ENCODE results near the gene CROCC2. TPM values are rescaled to one million over a fixed set of nuclear protein-coding genes. Genes with fewer than 3 reads are reported as not detected.

CROCC2 gene
- total and polyA plus RNA-seq, 2 of the 13 experiments (the other 11 are each of a cell fraction or from before 2014, with no cell fraction given), result not detected

GRCh38 chr2:240873098-240873788 is 32.9 kb upstream of the CROCC2 start:
- Histone ChIP-seq H3K4me3 (replicated peaks in 1 of 3; ENCODE audit: insufficient read depth in 1 of 3, low read depth in 2 of 3, low read length in 3 of 3) (no peak overlapping the region), H2AFZ (ENCODE audit: low read length) (no peak overlapping the region), H3K79me2 (ENCODE audit: insufficient read depth, low read length) (no peaks in the 10 kb centered on the region), H4K20me1 (ENCODE audit: insufficient read depth, low read length) (no peaks in the 10 kb centered on the region), H3K9me3 (ENCODE audit: low read length) (no peaks in the 10 kb centered on the region), H3K4me1 (ENCODE audit: insufficient read depth, low read length) (peaks cover 96% of the 10 kb centered on the region), H3K36me3 (replicated peaks in 1 of 2; ENCODE audit: control insufficient read depth in 1 of 2, insufficient read depth in 2 of 2, low read length in 2 of 2) (no peaks in the 10 kb centered on the region; a peak in 1 of 5 replicates), H3K27ac (ENCODE audit: extremely low read length, insufficient read depth, low read length) (peak overlapping the region; percentile 88), H3K4me2 (ENCODE audit: low read depth, low read length) (no peak overlapping the region), H3K9ac (ENCODE audit: insufficient read depth, low read depth, low read length) (peak overlapping the region; percentile 13; the same call in 1 of the 2 replicates), H3K27me3 (ENCODE audit: control insufficient read depth in 1 of 2, insufficient read depth in 2 of 2, low read length in 2 of 2) (no peaks in the 10 kb centered on the region)
- ChIA-PET POLR2A (interaction anchor here (1.0 to 7.1 kb wide), 7 partner anchors 12 to 205 kb away, joined by 3 to 83 read pairs (median 10); partner anchors contain the start of gene MAB21L4), CTCF (ENCODE audit: low intra/inter-chr PET ratio, low total read pairs) (interaction anchor here (0.9 to 1.8 kb wide), 2 partner anchors 16 to 22 kb away, joined by 6 to 13 read pairs; no protein-coding TSS in a partner anchor)
- FAIRE-seq, result no peak
- TF ChIP-seq ZNF549 (CRISPR knock-in tag; IDR thresholded peaks at IDR 0.05), result no peak
- peak; percentile 33; the same call in 1 of the 2 replicates for TF ChIP-seq LBX2 (CRISPR knock-in tag; IDR thresholded peaks at IDR 0.05; ENCODE audit: borderline replicate concordance)
- TF ChIP-seq U2AF1 (optimal IDR thresholded peaks at IDR 0.05; ENCODE audit: low read depth, low read length), result peak; percentile 15
- TF ChIP-seq NCOA1 (CRISPR knock-in tag; IDR thresholded peaks at IDR 0.05), result 0 out of 2 replicates have a peak, but pooled peaks have one; percentile 73
- intact Hi-C loops (cut with micrococcal nuclease; ENCODE audit: unreplicated experiment), result no loop called here
- no TSS peak for BruUV-seq (replicated peaks)
- DNase-seq (ENCODE audit: low spot score), result no peak
- 89% methylated on average over 14 of the region's 21 CpGs for WGBS (ENCODE audit: low lambda C conversion rate)
- in situ Hi-C loops (cut with HindIII; ENCODE audit: extremely low pct_ligation_motif_present, low pct_unique_long_range_greater_than_20kb), result loop anchor here (25.0 kb wide), 1 partner anchor 764 kb away; the partner anchor contains the start of genes ATG4B and THAP4
- no peak for ATAC-seq

Measured in HepG2 (cell line).